GM19452 (cell line): ENCODE data around the gene DNAI4.
"Not testable (repeated sequence)": the region's sequence is repeated elsewhere in the genome, so short reads cannot be mapped to it uniquely, and the experiment has no call there.

Experiments
- ATAC-seq: cut with Tn5 transposase; IDR thresholded peaks from one replicate; pipeline ENCODE4 v1.9.1; 2021; ENCODE audit not compliant: unreplicated experiment

The DNAI4 gene

GRCh38 chr1:66924756-66925557, at the start of gene DNAI4, which contains the start of gene MIER1:
Gene DNAI4, minus strand, starts transcription at chr1:66924856. Its CDS starts 25 bp downstream, at chr1:66924831.
Gene MIER1, plus strand, starts transcription at chr1:66924990. Its CDS starts 39 bp downstream, at chr1:66925029.
- ATAC-seq, result peak; percentile 93

GRCh38 chr1:66968574-66968973, 43.9 kb upstream of the DNAI4 start:
- no peak for ATAC-seq

GRCh38 chr1:66966188-66966873, 41.7 kb upstream of the DNAI4 start:
- ATAC-seq, result not testable (repeated sequence)

GRCh38 chr1:66957938-66958337, 33.3 kb upstream of the DNAI4 start:
- no peak for ATAC-seq

- peak; percentile 81 for ATAC-seq
Observed at GRCh38 chr1:66954208-66954607, 29.6 kb upstream of the DNAI4 start.

- no peak for ATAC-seq
Observed at GRCh38 chr1:66951513-66951912, 26.9 kb upstream of the DNAI4 start.

- ATAC-seq, result no peak
Observed at GRCh38 chr1:66947267-66947666, 22.6 kb upstream of the DNAI4 start.

- no peak for ATAC-seq
Observed at GRCh38 chr1:66945316-66945715, 20.7 kb upstream of the DNAI4 start.

- no peak for ATAC-seq
Observed at GRCh38 chr1:66944330-66945274, 19.9 kb upstream of the DNAI4 start.

- no peak for ATAC-seq
Observed at GRCh38 chr1:66943361-66943969, 18.8 kb upstream of the DNAI4 start.

- ATAC-seq, result no peak
Observed at GRCh38 chr1:66940981-66941380, 16.3 kb upstream of the DNAI4 start.

- no peak for ATAC-seq
Observed at GRCh38 chr1:66938613-66939012, 14.0 kb upstream of the DNAI4 start.

GRCh38 chr1:66937529-66938234, 13.0 kb upstream of the DNAI4 start:
- no peak for ATAC-seq

GRCh38 chr1:66933887-66934700, 9.4 kb upstream of the DNAI4 start:
- ATAC-seq, result no peak

- no peak for ATAC-seq
Observed at GRCh38 chr1:66932291-66932690, 7.6 kb upstream of the DNAI4 start.

GRCh38 chr1:66931590-66931989, 6.9 kb upstream of the DNAI4 start:
- no peak for ATAC-seq

GRCh38 chr1:66930823-66931174, 6.1 kb upstream of the DNAI4 start:
- no peak for ATAC-seq

GRCh38 chr1:66929999-66930822, 5.6 kb upstream of the DNAI4 start:
- ATAC-seq, result peak; percentile 76

GRCh38 chr1:66929691-66929998, 5.0 kb upstream of the DNAI4 start:
- ATAC-seq, result no peak
